H7 (cell line): Measurements from ENCODE around the gene DHX58. TPM values are rescaled to one million over a fixed set of nuclear protein-coding genes. Genes with fewer than 3 reads are reported as not detected.

Source experiments
- DNase-seq: peaks from one replicate; pipeline ENCODE4 v3.0.0; 2012
- H3K27me3 ChIP-seq: 2 replicates; pipeline ENCODE4 v1.6.0; 2011; ENCODE audit warnings: mild to moderate bottlenecking, low read length; ENCODE audit not compliant: control insufficient read depth, insufficient read depth
- H3K36me3 ChIP-seq: replicated peaks from 2 replicates; pipeline ENCODE4 v1.5.1; 2011; ENCODE audit warnings: low read length; ENCODE audit not compliant: control insufficient read depth, insufficient read depth
- H3K4me3 ChIP-seq: 2 replicates; pipeline ENCODE4 v1.5.1; 2011; ENCODE audit warnings: low read depth, mild to moderate bottlenecking, control low read depth, low read length, moderate library complexity; ENCODE audit not compliant: insufficient read depth
- total RNA-seq: library from RNA; depleted of rRNA; stranded (reverse); fragments of >200 nt; shearing (Covaris generic); gene quantifications from 2 replicates; pipeline ENCODE4 v1.2.3, GENCODE V29; 2014

DHX58 gene
- total RNA-seq, 1 experiment from 2014 or later: 1.2 TPM

- Histone ChIP-seq H3K4me3 (peak within 1 kb of the TSS; percentile 44), H3K27me3 (no peaks in the 10 kb centered on the region), H3K36me3 (peaks cover 14% of the 10 kb centered on the region)
- DNase-seq: peak; percentile 98
Observed at GRCh38 chr17:42120770-42121769, 8.6 kb upstream of the DHX58 start, which contains the start of gene KAT2A. Gene KAT2A (minus strand): TSS chr17:42121367. CDS start chr17:42121304, 63 bp downstream.

- Histone ChIP-seq H3K27me3 (no peaks in the 10 kb centered on the region), H3K4me3 (peak overlapping the region; percentile 44), H3K36me3 (peaks cover 14% of the 10 kb centered on the region)
- no peak for DNase-seq
Observed at GRCh38 chr17:42120161-42120769, 7.8 kb upstream of the DHX58 start.

DNA sequence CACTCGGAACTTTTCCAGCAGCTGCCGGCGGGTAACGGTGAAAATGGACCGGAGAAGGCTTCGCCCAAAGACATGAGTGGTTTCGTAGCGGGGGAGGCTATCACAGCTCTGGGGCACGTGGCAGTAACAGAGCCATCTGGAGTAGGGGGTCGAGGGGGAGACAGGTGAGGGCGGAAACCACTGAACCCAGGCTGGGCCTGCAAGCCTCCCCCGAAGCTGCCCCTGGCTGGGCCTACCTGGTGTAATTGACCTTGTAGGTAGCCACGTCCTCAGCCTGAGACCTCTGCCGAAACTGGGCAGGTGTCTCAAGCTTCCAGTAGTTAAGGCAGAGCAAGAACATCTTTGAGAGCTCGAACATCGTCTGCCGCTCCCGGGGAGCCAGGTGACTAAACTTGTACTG, 6.8 kb upstream of the DHX58 start:
- Histone ChIP-seq H3K36me3 (peaks cover 16% of the 10 kb centered on the region), H3K27me3 (no peaks in the 10 kb centered on the region), H3K4me3 (no peak overlapping the region)
- no peak for DNase-seq

DNA sequence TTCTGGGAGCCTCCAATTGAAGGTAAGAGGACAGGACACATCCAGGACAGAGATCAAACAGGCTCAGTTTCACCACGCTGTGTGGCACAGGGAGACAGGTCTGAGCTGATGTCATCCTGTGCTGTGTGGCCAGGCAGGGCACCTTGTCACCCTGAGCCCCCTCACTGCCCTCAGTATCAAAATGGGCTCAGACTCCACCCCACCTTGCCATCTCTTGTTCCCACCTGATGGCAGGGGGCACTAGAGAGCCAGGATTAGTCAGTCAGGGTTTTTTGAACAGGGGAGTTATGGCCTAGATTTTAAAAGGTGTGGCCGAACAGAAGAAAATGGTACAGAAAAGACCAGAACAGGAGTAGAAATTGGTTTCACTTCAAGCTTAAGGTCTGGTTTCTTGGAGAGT, 6.0 kb upstream of the DHX58 start:
- no peak overlapping the region for H3K4me3 ChIP-seq
- H3K36me3 ChIP-seq: peaks cover 16% of the 10 kb centered on the region
- no peaks in the 10 kb centered on the region for H3K27me3 ChIP-seq
- DNase-seq: peak; percentile 84

DNA sequence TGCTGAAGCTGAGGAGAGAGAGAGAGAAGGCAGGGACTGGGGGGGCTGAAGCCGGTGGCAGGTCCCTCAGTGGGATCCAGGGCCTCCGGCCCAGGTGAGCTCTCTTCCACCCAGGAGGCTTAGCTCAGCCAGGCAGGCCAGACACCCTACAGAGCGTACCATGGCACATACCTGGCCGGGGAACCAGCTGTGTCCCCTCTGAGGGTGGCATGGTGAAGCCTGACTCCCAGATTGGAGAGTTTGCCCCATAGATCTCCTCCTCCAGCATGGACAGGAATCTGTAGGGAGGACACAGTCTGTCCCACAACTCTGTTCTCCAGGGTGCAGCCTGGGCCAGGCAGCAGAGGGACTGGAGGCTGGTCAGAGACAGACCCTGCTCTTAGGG, 5.6 kb upstream of the DHX58 start:
- H3K4me3 ChIP-seq: no peak overlapping the region
- peaks cover 16% of the 10 kb centered on the region for H3K36me3 ChIP-seq
- H3K27me3 ChIP-seq: no peaks in the 10 kb centered on the region
- no peak for DNase-seq

- peaks cover 16% of the 10 kb centered on the region for H3K36me3 ChIP-seq
- peak; percentile 47 for DNase-seq
- H3K4me3 ChIP-seq: no peak overlapping the region
- no peaks in the 10 kb centered on the region for H3K27me3 ChIP-seq
Observed at GRCh38 chr17:42117397-42118125, 5.0 kb upstream of the DHX58 start.

GRCh38 chr17:42116705-42117396, 4.3 kb upstream of the DHX58 start:
- Histone ChIP-seq H3K36me3 (peaks cover 16% of the 10 kb centered on the region), H3K4me3 (no peak overlapping the region), H3K27me3 (no peaks in the 10 kb centered on the region)
- peak; percentile 92 for DNase-seq

GRCh38 chr17:42114118-42114517, 1.6 kb upstream of the DHX58 start:
- no peaks in the 10 kb centered on the region for H3K27me3 ChIP-seq
- H3K4me3 ChIP-seq: no peak overlapping the region
- H3K36me3 ChIP-seq: peaks cover 14% of the 10 kb centered on the region
- DNase-seq: no peak

DNA sequence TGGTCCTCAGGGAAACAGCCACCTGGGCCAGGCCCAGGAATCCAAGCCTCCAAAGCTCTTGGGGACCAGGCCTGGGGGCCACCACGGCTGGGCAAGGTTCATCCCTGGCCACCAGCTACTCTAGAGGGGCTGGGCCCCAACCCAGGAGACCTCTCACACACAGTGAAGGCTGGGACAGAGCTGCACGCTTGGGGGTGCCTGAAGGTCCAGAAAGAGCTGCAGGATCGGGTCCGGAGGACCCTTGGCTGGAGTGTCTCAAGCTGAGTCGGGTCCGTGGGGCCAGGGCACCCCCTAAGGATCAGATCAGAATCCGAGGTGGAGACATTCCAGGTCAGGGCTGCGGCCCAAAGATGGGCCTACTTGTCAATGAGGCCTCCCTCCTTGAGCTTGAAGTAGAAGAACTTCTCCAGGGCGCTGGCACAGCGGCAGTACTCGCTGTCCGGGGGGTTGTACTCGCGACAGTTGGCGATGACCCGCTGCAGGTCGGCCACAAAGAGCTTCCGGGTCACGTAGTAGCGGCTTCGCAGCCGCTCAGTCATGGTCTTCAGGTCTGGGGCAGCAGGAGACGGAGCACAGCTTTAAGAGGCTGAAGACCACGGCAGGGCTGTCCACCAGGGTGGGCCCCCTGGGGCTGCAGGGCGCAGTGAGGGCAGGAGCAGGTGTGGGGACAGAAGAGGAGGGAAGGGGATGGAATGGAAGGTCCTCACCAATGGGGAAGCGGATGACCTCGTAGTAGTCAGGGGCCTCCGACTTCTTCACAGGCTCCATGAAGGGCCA, 967 bp upstream of the DHX58 start:
- H3K4me3 ChIP-seq: no peak overlapping the region
- H3K36me3 ChIP-seq: peaks cover 11% of the 10 kb centered on the region
- no peak for DNase-seq
- H3K27me3 ChIP-seq: no peaks in the 10 kb centered on the region; the same call in 1 of the 2 replicates

GRCh38 chr17:42111871-42112551, 503 bp downstream of the DHX58 start:
- Histone ChIP-seq H3K4me3 (no peak overlapping the region), H3K27me3 (no peaks in the 10 kb centered on the region; the same call in 1 of the 2 replicates)
- DNase-seq: peak; percentile 70

GRCh38 chr17:42111265-42111636, 1.3 kb downstream of the DHX58 start:
- Histone ChIP-seq H3K36me3 (peaks cover 8% of the 10 kb centered on the region), H3K27me3 (no peaks in the 10 kb centered on the region; the same call in 1 of the 2 replicates), H3K4me3 (no peak overlapping the region)
- no peak for DNase-seq

More at GRCh38 chr17:42111871-42112551, 503 bp downstream of the DHX58 start:
- H3K36me3 ChIP-seq: peaks cover 8% of the 10 kb centered on the region

GRCh38 chr17:42110301-42111264, 1.9 kb downstream of the DHX58 start:
- Histone ChIP-seq H3K36me3 (peaks cover 6% of the 10 kb centered on the region), H3K27me3 (no peaks in the 10 kb centered on the region; the same call in 1 of the 2 replicates), H3K4me3 (no peak overlapping the region)
- no peak for DNase-seq
